ENCODE measurements around the gene MYO15B. TPM values are rescaled to one million over a fixed set of nuclear protein-coding genes. Genes with fewer than 3 reads are reported as not detected.

Gene MYO15B
- total RNA-seq, 4 donors from 2014 or later: 64.9 to 209 (median 120) TPM

DNA sequence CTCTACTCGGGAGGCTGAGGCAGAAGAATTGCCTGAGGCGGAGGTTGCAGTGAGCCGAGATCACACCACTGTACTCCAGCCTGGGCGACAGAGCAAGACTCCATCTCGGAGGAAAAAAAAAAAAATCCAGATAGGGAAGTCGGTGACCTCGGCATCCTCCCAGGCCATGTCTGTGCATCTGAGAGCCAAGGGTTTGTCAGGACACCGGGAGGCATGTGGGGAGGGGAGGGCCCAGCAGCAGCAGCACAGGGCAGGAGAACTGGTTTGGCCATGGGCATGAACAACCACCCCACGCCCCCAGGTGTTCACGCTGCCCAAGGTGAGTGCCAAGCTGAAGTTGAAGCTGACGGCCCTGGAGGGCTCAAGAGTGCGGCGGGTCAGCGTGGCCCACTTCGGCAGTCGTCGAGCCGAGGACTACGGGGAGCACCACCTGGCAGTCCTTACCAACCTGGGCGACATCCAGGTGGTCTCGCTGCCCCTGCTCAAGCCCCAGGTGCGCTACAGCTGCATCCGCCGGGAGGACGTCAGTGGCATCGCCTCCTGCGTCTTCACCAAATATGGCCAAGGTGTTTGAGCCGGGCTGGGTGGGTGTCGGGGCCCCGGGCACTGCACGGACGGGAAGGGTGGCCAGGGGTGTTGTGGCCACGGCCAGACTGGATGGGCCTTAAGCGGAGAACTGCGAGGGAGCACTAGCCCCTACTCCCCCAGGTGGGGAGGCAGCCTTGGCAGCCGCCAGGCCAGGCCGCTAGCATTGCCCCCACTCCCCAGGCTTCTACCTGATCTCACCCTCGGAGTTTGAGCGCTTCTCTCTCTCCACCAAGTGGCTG lies 14.7 kb upstream of the MYO15B start:
- H3K4me1 ChIP-seq: no peaks in the 10 kb centered on the region
- 92 to 95% methylated on average over 10 to 39 of the region's 39 CpGs for WGBS, 2 donors
- DNase-seq: no peak
- TF ChIP-seq, protein P1, sequence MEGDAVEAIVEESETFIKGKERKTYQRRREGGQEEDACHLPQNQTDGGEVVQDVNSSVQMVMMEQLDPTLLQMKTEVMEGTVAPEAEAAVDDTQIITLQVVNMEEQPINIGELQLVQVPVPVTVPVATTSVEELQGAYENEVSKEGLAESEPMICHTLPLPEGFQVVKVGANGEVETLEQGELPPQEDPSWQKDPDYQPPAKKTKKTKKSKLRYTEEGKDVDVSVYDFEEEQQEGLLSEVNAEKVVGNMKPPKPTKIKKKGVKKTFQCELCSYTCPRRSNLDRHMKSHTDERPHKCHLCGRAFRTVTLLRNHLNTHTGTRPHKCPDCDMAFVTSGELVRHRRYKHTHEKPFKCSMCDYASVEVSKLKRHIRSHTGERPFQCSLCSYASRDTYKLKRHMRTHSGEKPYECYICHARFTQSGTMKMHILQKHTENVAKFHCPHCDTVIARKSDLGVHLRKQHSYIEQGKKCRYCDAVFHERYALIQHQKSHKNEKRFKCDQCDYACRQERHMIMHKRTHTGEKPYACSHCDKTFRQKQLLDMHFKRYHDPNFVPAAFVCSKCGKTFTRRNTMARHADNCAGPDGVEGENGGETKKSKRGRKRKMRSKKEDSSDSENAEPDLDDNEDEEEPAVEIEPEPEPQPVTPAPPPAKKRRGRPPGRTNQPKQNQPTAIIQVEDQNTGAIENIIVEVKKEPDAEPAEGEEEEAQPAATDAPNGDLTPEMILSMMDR (IDR thresholded peaks at IDR 0.05): no peak
- no peak for TF ChIP-seq POLR2A (IDR thresholded peaks at IDR 0.05)
- no peak overlapping the region for H3K4me3 ChIP-seq (replicated peaks in 1 of 3)
- H3K36me3 ChIP-seq: peaks cover 16 to 18% of the 10 kb centered on the region in 2 donors
- H3K27ac ChIP-seq: no peak overlapping the region
- H3K27me3 ChIP-seq: no peaks in the 10 kb centered on the region
- intact Hi-C loops (cut with DNase I): no loop called here
- H3K9me3 ChIP-seq: no peaks in the 10 kb centered on the region

DNA sequence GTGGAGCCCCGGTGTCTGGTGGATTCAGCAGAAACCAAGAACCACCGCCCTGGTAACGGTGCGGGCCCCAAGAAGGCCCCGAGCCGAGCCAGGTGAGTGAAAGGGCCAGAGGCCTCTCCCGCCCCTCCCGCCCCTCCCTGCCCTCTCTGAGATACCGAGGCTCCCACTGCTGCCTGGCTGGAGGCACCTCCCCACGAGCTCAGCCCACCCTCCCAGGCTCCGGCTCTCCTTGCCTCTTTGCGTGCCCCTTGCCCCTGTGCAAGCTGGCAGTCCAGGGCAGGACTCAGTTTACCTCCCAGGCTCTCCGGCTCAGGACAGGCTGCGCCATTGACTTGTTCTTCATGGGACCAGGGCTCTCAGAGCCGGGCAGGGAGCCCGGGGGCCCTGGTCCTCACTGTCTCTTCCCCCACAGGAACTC lies 14.1 kb upstream of the MYO15B start:
- intact Hi-C loops (cut with DNase I): no loop called here
- TF ChIP-seq, protein P1 (IDR thresholded peaks at IDR 0.05): no peak
- no peak for TF ChIP-seq POLR2A (IDR thresholded peaks at IDR 0.05)
- Histone ChIP-seq H3K4me3 (replicated peaks in 1 of 3) (no peak overlapping the region), H3K27ac (no peak overlapping the region), H3K4me1 (no peaks in the 10 kb centered on the region), H3K36me3 (peaks cover 16 to 18% of the 10 kb centered on the region in 2 donors), H3K9me3 (no peaks in the 10 kb centered on the region), H3K27me3 (no peaks in the 10 kb centered on the region)
- 92 to 96% methylated on average over 7 to 16 of the region's 16 CpGs for WGBS, 2 donors
- no peak for DNase-seq

DNA sequence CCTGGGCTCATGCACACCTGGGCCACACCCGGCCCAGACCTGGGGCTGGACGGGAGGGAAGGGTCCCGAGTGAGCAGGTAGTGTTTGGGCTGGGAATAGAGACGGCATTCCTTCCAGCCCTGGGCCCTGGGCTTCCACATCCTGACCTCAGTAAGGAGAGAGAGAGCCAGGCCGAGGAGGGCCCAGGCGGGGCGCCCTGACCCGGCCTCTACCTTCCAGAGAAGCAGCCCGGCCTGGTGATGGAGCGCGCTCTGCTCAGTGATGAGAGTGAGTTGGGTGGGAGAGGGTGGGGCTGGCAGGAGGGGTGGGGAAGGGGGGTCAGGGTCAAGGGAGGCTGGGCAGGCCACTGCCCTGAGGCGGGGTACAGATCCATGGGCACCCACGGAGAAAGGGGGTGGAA lies 13.6 kb upstream of the MYO15B start:
- no peak overlapping the region for H3K4me3 ChIP-seq (replicated peaks in 1 of 3)
- DNase-seq: no peak
- TF ChIP-seq POLR2A (IDR thresholded peaks at IDR 0.05): no peak
- TF ChIP-seq, protein P1 (IDR thresholded peaks at IDR 0.05): no peak
- no peak overlapping the region for H3K27ac ChIP-seq
- 93 to 95% methylated on average over 7 to 13 of the region's 13 CpGs for WGBS, 2 donors
- no peaks in the 10 kb centered on the region for H3K27me3 ChIP-seq
- intact Hi-C loops (cut with DNase I): no loop called here
- H3K9me3 ChIP-seq: no peaks in the 10 kb centered on the region
- peaks cover 14 to 16% of the 10 kb centered on the region in 2 donors for H3K36me3 ChIP-seq
- H3K4me1 ChIP-seq: peaks cover 4% of the 10 kb centered on the region in 2 donors

DNA sequence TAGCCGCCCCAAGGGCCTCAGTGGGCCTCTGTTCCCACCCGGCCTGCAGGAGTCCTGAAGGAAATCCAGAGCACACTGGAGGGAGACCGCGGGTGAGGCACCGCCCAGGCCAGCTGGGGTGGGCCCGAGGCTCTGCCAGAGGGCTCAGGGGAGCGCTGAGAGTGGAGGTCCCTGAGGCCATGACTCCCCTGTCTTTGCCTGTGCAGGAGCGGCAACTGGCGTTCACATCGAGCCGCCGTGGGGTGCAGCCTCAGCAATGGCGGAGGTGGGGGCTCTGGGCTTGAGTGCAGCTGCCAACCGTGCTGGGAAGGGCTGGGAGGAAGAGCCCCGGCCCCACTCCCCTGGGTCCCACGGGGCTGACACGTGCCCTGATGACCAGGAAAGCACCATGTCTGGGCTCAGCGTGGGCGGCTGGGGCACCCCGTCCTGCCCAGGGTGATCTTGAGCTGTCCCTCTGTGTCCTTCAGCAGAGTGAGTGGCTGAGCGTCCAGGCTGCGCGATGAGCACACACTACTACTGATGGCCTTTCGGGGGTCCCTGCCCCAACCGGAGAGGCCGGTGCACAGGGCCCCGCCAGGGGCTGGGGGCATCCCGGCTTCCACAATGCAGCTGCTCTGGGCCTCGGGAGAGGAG lies 13.1 kb upstream of the MYO15B start:
- H3K27ac ChIP-seq: no peak overlapping the region
- intact Hi-C loops (cut with DNase I): no loop called here
- H3K27me3 ChIP-seq: no peaks in the 10 kb centered on the region
- WGBS, 2 donors: 92 to 95% methylated on average over 4 to 10 of the region's 29 CpGs
- no peak for DNase-seq
- peaks cover 12 to 16% of the 10 kb centered on the region in 2 donors for H3K36me3 ChIP-seq
- TF ChIP-seq POLR2A (IDR thresholded peaks at IDR 0.05): no peak
- TF ChIP-seq, protein P1 (IDR thresholded peaks at IDR 0.05): no peak
- H3K9me3 ChIP-seq: no peaks in the 10 kb centered on the region
- peaks cover 7% of the 10 kb centered on the region in 2 donors for H3K4me1 ChIP-seq
- no peak overlapping the region for H3K4me3 ChIP-seq (replicated peaks in 1 of 3)

DNA sequence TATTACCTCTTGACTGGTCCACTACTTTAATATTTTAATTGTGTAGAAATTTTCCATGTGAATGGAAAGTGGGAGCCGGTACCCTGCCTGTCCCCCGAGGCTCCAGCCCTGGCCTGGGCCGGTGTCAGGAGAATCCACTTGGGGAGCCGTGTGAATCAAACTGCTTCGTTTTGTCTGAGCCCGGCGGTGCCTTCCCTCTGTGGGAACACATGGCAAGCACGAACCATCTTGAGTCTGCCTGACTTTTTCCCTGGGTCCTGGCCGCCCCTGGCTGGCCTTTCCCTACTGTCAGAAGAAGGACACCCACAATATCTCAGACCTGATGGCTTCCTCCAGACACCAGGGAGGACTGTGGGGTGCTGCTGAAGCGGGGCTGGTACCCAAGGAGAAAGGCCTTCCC lies 12.4 kb upstream of the MYO15B start:
- H3K27ac ChIP-seq: no peak overlapping the region
- no peak for DNase-seq
- WGBS, 2 donors: 89% methylated on average over 9 to 10 of the region's 10 CpGs
- TF ChIP-seq POLR2A (IDR thresholded peaks at IDR 0.05): no peak
- TF ChIP-seq, protein P1 (IDR thresholded peaks at IDR 0.05): no peak
- no peaks in the 10 kb centered on the region for H3K27me3 ChIP-seq
- no peaks in the 10 kb centered on the region for H3K9me3 ChIP-seq
- peaks cover 6 to 16% of the 10 kb centered on the region in 2 donors for H3K36me3 ChIP-seq
- peaks cover 7% of the 10 kb centered on the region in 2 donors for H3K4me1 ChIP-seq
- H3K4me3 ChIP-seq (replicated peaks in 1 of 3): no peak overlapping the region
- intact Hi-C loops (cut with DNase I): no loop called here
